PFSK-1 (cell line): ENCODE data around the gene SEMA3D.

Experiments used
- FOXP2 ChIP-seq: optimal IDR thresholded peaks from 2 replicates; pipeline ENCODE3; 2011; ENCODE audit warnings: borderline replicate concordance, control low read depth, inconsistent platforms; ENCODE audit not compliant: insufficient read depth; ENCODE audit errors: extremely low read length, extremely low read depth
- POLR2AphosphoS5 ChIP-seq: IDR thresholded peaks from 2 replicates; pipeline ENCODE4 v1.6.1; 2012; ENCODE audit warnings: low read depth, mild to moderate bottlenecking, control low read depth, low read length, moderate library complexity
- SIN3A ChIP-seq: IDR thresholded peaks from 2 replicates; pipeline ENCODE4 v1.6.1; 2012; ENCODE audit warnings: mild to moderate bottlenecking, low read length, moderate library complexity, borderline replicate concordance; ENCODE audit not compliant: insufficient read depth
- TF ChIP-seq, protein P1 (sequence below), 2 experiments: IDR thresholded peaks; 2 replicates each; pipeline versions ENCODE4 v1.6.1 to v1.8.0; 2011 to 2012; ENCODE audit warnings: low read depth in 2 of 2, low read length in 2 of 2, control low read depth in 1 of 2, inconsistent platforms in 1 of 2, mild to moderate bottlenecking in 1 of 2, moderate library complexity in 1 of 2; ENCODE audit not compliant: insufficient read depth in 1 of 2

DNA sequence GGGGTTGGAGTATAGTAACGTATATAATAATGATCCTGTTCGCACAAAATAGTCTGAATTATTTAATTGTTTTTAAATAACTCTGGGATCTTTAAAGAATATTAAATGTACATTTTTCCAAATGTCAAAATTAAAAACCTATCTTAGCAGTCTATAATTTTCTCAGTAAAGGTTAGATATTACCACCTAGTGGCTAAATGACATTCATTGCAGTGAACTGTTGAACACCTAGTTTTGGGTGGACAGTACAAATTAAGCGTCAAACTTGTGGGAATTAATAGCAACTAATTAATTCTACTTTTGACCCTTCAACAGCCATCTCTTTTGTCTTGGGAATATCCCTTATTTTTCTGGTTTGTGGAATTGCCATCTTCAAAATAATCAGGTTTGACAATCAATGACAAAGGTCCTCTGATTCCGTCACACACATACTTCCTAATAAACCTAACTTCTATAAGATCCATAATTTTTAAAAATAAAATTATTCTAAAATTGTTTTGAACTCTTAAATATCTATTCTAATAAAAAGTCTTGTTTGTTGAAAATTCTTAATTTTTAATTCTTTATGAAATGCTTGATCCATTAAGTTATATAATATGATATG lies 165.7 kb downstream of the SEMA3D start:
- TF ChIP-seq FOXP2 (no peak), SIN3A (no peak), POLR2AphosphoS5 (no peak)
- TF ChIP-seq, protein P1, sequence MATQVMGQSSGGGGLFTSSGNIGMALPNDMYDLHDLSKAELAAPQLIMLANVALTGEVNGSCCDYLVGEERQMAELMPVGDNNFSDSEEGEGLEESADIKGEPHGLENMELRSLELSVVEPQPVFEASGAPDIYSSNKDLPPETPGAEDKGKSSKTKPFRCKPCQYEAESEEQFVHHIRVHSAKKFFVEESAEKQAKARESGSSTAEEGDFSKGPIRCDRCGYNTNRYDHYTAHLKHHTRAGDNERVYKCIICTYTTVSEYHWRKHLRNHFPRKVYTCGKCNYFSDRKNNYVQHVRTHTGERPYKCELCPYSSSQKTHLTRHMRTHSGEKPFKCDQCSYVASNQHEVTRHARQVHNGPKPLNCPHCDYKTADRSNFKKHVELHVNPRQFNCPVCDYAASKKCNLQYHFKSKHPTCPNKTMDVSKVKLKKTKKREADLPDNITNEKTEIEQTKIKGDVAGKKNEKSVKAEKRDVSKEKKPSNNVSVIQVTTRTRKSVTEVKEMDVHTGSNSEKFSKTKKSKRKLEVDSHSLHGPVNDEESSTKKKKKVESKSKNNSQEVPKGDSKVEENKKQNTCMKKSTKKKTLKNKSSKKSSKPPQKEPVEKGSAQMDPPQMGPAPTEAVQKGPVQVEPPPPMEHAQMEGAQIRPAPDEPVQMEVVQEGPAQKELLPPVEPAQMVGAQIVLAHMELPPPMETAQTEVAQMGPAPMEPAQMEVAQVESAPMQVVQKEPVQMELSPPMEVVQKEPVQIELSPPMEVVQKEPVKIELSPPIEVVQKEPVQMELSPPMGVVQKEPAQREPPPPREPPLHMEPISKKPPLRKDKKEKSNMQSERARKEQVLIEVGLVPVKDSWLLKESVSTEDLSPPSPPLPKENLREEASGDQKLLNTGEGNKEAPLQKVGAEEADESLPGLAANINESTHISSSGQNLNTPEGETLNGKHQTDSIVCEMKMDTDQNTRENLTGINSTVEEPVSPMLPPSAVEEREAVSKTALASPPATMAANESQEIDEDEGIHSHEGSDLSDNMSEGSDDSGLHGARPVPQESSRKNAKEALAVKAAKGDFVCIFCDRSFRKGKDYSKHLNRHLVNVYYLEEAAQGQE (IDR thresholded peaks at IDR 0.05; ENCODE audit: insufficient read depth in 1 of 2, low read depth in 2 of 2, low read length in 2 of 2): no peak
